DMS53 treated with DMSO at 0.1 percent for 48 hours (cell line): ENCODE data around the gene SLC25A30.
A peak's percentile ranks its signal among the peaks of the same experiment; 100 is the strongest.
"Not testable (repeated sequence)": the region's sequence is repeated elsewhere in the genome, so short reads cannot be mapped to it uniquely, and the experiment has no call there.

Experiments
- DNase-seq: peaks from one replicate; lab custom pipeline; 2025; ENCODE audit not compliant: unreplicated experiment; lab: John Stamatoyannopoulos, UW

The SLC25A30 gene

DNA sequence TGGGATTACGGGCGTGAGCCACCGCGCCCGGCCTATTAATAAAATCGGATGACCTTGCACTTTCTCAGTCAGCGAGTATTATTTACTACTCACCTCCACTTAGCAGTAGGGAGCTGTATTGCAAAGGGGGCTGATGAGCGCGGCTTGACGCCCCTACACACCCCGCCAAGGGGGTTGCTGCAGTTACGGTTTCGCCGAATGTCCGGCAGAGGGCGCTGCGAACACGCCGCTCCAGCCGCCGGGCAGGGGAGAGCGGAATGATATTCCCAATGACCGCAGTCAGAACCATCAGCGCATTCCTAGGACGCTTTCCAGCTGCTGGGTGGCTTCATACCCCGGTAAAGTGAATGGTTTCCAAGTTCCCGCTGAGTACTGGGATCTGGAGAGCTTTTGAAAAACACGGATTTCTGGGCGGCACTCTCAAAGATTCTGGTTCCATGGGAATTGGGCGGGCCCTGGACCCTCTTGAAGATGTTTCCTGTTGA lies 47.2 kb downstream of the SLC25A30 start:
- peak; percentile 29 for DNase-seq

DNA sequence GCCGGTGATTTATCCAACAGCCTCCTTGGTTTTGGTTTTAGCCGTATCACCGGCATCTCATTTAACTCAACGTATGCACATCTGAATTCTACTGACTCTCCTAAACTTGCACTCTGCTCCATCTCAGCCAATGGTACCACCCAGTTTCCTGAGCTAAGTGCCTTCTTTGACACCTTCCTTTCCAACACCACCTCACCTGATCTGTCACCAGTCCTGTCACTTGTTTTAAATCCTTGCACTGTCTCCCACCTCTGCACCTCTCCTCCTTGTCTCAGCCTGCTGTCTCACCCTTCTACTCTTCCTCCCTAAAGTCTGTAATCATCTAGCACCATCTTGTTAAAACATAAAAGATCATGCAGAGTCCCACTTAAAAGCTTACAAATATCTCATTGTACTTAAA lies 49.1 kb downstream of the SLC25A30 start:
- DNase-seq: no peak

DNA sequence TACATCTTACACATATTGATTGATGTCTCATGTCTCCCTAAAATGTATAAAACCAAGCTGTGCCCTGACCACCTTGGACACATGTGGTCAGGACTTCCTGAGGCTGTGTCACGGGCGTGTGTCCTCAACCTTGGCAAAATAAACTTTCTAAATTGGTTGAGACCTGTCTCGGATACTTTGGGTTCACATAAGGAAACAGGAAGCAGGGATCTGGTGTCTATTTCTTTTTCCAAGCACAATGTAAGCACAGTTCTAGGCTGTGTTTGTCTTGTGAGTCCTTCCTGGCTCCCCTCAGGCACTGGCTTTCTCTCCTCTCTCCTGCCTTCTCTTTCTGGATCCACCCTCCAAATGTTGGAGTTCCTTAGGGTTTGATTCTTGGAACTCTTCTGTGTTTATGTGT lies 49.6 kb downstream of the SLC25A30 start:
- no peak for DNase-seq

DNA sequence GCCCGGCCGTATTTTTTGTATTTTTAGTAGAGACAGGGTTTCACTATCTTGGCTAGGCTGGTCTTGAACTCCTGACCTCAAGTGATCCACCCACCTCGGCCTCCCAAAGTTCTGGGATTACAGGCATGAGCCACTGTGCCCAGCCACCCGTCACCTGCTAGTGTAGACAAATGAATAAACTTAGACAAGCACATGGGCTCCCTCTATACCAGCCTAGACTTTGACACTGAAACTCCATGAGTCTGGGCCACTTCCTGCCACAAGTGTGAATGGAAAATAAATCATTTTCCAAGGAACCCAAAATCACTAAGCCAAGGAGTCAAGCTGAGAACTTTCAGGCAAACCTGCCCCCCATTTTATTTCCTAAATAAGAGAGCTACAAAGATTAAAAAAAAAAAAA lies 50.2 kb downstream of the SLC25A30 start:
- no peak for DNase-seq

DNA sequence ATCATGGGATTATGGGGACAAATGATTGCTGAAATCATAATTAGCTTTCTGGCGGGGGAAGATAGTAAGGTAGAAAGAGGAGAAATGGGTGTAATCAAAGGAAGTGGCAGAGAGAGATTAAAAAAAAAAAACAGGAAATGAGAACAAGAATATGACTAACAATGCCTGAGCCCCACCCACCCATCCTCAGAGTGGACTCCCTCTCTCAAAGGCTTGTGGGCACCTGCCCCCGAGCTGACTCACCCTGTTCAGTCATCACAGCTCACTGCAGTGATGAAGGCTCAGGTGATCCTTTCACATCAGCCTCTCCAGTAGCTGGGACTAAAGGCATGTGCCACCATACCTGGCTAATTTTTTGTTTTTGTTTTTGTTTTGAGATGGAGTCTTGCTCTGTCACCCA lies 50.8 kb downstream of the SLC25A30 start:
- DNase-seq: peak; percentile 85

DNA sequence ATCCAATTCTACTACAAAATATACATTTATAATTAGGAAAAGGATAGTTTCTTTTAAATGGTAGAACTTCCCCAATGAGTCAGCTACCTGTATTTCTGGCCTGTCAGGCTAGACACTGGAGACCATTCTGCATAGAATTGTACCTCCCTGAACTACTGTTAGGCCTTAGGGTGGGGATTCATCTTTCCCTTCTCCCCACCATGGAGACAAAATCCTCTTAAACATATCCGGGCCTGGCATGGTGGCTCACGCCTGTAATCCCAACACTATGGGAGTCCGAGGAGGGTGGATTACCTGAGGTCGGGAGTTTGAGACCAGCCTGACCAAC lies 52.7 kb downstream of the SLC25A30 start:
- DNase-seq: no peak

DNA sequence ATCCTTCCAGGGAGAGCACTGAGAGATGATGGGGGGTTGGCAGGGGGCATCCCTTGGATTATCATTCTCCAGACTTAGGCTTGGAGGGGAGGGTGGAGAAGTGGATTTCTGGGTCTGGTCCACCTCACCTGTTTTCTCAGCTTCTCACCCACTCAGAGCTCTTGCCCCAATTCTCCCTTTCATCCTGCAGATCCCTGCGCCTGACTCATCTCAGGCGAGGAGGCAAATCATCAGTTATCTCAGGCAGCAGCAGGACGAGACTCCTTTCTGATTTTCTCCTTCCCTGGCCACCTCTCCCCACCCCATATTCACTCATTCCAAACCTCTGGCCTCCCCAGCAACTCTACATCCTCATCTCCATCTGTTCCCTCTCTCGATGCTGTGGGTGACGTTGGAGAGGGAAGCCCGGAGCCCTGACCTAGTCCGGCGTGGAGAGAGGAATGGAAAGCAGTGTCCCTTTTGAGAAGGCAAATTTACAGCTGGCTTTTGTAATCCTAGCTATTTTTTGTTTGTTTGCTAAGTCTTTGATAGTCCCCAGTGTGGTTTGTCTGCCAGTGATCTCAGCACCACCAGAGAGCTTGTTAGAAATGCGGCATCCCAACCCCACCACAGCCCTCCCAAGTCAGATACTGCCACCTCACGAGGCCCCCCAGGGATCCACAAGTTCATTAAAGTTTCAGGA lies 53.2 kb downstream of the SLC25A30 start:
- DNase-seq: no peak

DNA sequence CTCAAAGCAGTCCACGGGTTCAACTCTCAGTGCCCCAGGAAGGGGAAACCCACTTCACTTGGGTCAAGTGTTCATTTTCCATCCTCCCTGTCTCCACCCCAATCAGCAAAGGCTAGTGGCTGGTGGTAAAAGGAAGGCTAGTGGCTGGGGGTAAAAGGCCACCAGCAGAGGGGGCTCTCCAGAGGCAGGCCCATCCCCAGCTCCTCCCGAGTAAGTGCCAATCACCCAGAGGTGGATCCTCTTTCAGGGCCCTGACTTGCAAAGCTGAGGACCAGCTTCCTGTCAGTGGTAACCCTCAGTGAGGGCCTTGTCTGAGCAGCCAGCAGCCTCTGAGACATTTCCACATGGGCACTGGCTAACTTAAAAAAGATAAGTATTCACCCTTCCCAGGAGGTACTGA lies 55.2 kb downstream of the SLC25A30 start:
- no peak for DNase-seq

DNA sequence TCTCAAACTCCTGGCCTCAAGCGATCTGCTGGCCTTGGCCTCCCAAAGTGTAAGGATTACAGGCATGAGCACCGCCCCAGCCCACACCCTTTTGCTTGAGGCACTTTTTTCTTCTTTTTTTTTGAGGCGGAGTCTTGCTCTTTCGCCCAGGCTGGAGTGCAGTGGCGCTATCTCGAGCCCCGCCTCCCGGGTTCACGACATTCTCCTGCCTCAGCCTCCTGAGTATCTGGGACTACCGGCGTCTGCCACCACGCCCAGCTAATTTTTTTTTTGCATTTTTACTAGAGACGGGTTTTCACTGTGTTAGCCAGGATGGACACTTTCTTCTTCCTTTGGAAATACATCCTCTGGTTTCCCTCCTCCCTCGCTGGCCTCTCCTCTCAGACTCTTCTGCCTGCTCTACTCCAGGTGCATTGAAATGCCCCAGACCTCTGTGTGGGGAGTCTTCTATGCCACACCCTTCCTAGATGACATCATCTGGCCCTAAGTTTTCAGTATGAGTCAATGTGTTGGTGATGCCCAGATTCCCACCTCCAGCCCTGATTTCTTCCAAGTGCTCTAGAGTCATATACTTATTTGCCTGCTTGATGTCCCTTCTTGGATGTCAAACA lies 56.5 kb downstream of the SLC25A30 start:
- no peak for DNase-seq

DNA sequence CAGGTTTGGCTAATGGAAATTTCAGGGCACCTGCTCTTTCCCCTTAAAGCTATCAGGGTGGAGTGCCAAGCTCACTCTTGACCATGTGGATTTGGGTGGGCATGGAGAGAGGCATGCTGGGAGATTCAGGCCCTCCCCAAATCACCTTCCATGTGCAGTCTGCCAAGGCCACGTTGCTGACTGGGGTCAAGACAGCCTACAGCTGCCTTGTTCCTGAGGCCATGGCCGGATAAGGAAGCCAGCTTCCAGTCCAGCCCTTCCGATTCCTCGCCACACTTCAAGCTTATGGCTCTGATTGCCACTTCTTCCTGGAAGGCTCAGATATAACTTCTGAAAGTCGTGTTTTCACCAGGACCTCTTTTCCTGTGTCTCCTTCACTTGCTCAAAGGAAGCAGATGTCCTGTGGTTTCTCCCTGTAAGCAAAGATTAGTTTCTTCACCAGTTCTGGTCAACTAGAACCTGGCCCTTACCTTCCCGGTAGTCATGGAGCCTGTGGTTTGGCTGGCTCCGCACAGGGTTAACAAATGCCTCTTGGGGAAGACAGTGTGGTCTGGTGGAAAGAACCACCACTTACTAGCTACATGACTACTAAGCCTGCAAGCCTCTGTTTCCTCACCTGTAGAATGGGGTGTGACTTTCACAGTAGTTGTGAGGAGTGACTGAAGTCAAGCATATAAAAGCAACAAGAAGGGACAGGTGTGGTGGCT lies 61.1 kb downstream of the SLC25A30 start:
- no peak for DNase-seq

DNA sequence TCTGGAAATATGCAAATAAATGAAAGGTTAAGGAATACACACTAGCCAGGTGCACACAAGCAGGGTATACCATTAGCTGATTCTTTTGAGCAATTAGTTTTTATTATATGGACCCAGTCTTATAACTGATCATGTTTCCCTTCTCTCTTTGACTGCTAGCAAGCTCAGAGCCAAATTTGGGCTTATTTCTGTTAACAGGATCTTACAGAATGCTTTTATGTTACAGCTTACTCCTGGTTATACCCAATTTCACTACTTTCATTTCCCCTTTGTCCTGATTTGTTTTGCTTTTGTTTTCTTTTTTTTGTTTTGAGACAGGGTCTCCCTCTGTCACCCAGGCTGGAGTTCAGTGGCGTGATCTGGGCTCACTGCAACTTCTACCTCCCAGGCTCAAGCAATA lies 64.3 kb downstream of the SLC25A30 start:
- no peak for DNase-seq

DNA sequence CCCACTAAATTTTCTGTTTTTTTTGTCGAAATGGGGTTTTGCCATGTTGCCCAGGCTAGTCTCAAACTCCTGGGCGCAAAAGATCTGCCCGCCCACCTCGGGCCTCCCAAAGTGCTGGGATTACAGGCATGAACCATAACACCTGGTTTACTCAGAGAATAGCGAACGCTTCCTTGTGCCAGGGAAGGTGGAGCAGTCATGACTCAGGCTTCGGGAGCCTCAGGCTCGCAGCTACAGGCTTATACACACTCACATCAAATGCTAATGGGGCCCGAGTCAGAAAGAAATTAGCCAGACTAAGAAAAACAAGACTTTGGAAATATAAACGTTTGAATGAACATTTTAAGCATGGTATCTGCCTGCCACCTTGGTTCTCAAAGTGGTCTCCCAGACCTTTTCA lies 66.1 kb downstream of the SLC25A30 start:
- no peak for DNase-seq

DNA sequence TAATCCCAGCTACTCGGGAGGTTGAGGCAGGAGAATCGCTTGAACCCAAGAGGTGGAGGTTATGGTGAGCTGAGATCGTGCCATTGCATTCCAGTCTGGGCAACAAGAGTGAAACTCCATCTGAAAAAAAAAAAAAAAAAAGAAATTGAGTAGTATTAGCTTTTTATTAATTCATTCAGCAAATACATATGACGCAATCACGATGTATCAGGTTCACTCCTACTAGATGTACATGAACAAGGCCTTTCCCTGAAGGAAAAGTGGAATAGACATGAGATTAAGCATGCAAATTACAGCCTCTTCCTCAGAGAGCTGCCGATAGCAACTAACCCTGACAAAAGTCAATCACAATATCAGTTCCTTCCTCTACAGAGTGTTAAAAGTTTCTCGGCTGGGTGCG lies 68.0 kb downstream of the SLC25A30 start:
- no peak for DNase-seq

DNA sequence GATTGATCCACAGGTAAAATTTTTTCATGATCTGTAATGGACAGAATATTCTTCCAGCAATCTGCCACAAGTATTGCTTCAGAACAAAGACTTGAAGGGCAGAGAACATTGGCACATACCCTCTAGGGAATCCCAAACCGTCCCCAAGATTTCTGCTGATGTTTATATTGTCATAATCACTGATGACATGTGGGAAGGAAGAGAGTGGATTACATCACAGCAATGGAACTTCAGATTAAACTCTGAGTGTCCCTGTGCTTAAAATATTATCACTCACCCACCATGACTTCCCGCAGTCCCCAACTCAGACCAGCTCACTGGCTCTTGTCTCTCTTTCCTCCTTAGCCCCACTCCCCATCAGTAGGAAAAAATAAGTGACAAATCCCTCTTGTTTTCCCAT lies 68.7 kb downstream of the SLC25A30 start:
- DNase-seq: no peak

DNA sequence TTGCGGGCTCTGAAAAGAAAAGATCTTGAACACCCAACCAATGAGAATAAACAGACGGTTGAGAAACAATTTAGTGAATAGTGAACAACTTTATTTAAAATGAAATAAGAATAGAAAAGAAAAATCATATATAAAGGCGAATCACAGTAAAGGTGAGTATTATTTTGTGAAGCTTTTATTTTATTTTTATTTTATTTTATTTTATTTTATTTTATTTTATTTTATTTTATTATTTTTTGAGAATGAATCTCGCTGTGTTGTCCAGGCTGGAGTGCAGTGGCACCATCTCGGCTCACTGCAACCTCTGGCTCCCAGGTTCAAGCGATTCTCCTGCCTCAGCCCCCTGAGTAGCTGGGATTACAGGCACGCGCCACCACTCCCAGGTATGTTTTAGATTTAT lies 74.1 kb downstream of the SLC25A30 start:
- not testable (repeated sequence) for DNase-seq
